Measurements from ENCODE around the gene SAMM50. TPM values are rescaled to one million over a fixed set of nuclear protein-coding genes. Genes with fewer than 3 reads are reported as not detected.

Gene SAMM50
- total RNA-seq, 1 donor from 2014 or later, result 23.6 TPM

- DNase-seq (ENCODE audit: low spot score), result peak; percentile 65
- peak; percentile 85 for ATAC-seq
These were observed 9.4 kb upstream of the SAMM50 start for GRCh38 chr22:43945632-43946383.

- ATAC-seq, result no peak
- no peak for DNase-seq (ENCODE audit: low spot score)
These were observed 8.9 kb upstream of the SAMM50 start for GRCh38 chr22:43946384-43946667.

DNA sequence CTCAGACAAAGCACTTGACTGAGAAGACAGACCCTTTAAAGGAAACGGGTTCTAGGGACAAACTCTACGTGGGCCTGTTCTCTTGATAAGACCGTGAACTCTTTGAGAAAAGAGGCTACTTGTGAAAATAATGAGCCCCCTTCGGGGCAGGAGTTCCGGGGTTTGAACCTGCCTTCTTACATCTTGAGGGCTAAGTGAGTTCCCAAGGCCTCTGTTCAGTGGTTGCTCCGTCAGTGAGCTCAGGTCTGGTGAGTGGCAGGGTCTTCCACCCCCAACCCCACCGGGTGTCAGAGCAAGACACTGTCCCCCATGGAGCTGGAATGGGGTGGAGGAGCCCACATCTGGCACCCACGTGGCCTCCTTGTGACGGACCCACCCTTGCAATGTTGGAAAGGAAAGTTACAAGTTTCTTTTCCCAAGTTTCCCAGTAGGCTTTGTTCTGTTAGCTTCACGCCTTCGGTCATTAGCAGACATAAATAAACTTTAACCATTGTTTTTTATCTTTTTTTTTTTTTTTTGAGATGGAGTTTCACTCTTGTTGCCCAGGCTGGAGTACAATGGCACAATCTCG is 6.3 kb upstream of the SAMM50 start:
- ATAC-seq, result no peak

DNA sequence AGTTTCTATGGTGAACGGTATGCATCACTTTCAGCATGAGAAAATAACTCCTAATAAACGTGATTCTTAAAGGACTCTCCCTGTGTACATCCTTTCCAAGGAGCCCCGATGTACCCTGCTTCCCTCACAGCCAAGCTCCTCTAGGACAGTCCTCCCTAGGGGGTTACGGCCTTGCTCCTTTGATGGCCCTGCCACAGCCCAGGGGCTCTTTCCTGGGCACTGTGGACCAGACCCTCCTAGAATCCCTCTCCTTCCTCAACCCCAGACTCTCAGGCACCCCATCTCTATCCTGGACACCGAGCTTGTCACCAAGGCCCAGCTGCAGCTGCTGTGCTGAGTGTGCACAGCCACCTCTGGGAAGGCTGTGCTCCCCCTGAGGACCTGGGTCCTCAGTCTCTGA is 3.9 kb upstream of the SAMM50 start:
- no peak for DNase-seq (ENCODE audit: low spot score)
- no peak for ATAC-seq

More for the DNA sequence above, 6.3 kb upstream of the SAMM50 start:
- no peak for DNase-seq (ENCODE audit: low spot score)

GRCh38 chr22:43951966-43952365 is 3.3 kb upstream of the SAMM50 start:
- DNase-seq (ENCODE audit: low spot score) (no peak), ATAC-seq (peak; percentile 8)

GRCh38 chr22:43953988-43954785 is 1.1 kb upstream of the SAMM50 start:
- DNase-seq (ENCODE audit: low spot score), result no peak
- ATAC-seq, result no peak

GRCh38 chr22:43955883-43956782 is 891 bp downstream of the SAMM50 start:
- DNase-seq (ENCODE audit: low spot score) (no peak), ATAC-seq (no peak)

- no peak for DNase-seq (ENCODE audit: low spot score)
- ATAC-seq, result no peak
These were observed 1.7 kb downstream of the SAMM50 start for GRCh38 chr22:43956805-43957463.

DNA sequence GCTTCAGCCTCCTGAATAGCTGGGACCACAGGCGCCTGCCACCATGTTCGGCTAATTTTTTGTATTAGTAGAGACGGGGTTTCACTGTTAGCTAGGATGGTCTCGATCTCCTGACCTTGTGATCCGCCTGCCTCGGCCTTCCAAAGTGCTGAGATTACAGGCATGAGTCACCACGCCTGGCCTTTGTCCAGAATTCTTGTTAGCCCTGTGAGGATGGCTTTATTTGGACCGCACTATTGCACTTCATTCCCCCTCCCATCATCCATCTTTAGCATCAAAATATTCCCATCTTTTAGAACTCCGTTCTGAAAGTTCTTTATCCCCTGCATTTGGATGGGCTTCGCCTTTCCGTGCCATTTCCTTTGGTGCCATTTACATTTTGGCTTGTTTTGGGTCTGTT is 2.6 kb downstream of the SAMM50 start:
- ATAC-seq, result no peak
- no peak for DNase-seq (ENCODE audit: low spot score)

DNA sequence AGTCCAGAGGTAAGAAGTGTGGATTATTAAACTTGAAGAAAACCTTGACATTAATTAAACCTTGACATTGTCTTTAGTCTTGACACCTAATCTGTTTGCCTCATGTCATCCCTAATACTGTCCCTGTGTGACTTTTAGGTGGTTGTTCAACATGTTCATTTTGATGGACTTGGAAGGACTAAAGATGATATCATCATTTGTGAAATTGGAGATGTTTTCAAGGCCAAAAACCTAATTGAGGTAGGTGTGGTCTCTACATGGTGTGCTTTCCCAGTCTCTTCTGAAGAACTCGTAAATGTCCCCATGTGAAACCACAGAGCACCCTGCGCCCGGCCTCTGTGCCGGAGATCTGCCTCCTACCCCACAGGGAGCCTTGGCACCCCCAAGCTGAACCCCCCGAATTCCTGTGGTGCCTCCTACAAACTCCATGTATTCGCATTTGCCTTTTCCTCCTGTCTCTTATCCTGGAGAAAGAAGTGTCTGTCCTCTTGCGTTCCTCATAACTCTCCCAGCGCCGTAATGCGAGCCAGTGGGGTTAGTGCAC is 9.1 kb downstream of the SAMM50 start:
- ATAC-seq (no peak), DNase-seq (ENCODE audit: low spot score) (no peak)

- ATAC-seq, result no peak
- no peak for DNase-seq (ENCODE audit: low spot score)
These were observed 11.8 kb downstream of the SAMM50 start for GRCh38 chr22:43967069-43967468.

DNA sequence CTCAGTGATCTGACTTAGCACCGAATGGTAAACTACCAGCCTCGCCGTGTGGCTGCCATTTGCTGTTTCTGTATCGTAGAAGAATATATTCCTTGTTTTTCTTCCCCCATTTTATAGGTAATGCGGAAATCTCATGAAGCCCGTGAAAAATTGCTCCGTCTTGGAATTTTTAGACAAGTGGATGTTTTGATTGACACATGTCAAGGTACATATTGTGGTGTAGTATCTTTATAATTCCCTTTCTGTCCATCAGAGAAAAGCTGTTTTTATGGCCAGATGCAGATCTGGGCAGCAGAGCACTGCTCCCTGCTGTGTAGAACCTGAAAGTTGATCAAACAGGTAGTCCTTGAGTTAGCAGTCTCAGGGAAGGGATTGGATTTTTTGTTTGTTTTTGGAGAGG is 13.4 kb downstream of the SAMM50 start:
- ATAC-seq, result no peak
- DNase-seq (ENCODE audit: low spot score), result no peak

- DNase-seq (ENCODE audit: low spot score) (no peak), ATAC-seq (no peak)
These were observed 14.0 kb downstream of the SAMM50 start for GRCh38 chr22:43969021-43969878.

DNA sequence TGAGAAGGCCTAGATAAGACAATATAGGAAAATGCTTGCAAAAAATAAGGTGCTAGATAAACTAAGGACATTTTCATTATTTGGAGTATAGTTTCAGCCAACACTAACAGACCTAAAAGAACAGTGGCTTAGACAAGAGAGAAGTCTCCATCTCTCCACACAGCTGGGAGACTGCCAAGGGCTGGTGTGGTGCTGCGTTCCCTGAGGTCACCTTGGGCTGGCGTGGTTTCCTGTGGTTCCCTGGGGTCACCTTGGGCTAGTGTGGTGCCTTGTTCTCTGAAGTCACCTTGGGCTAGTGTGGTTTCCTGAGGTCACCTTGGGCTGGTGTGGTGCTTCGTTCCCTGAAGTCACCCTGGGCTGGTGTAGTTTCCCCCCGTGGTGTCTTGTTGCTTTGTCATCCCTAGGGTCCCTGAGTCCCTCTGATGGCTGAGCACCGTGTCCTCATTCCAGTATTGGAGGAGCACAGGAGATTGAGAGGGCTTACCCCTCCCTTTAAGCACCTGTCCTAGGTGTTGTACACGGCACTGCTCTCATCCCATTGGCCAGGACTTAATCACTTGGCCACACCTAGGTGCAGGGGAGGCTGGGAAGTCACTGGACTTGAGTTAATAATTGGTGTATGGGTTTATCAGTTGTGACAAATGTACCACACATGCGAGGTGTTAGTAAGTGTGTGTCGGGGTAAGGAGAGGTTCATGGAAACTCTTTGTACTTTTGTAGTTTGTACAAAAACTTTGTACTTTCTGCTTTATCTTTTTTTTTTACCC is 14.9 kb downstream of the SAMM50 start:
- DNase-seq (ENCODE audit: low spot score) (no peak), ATAC-seq (peak; percentile 41)

- ATAC-seq (no peak), DNase-seq (ENCODE audit: low spot score) (no peak)
These were observed 15.9 kb downstream of the SAMM50 start for GRCh38 chr22:43971112-43971511.

DNA sequence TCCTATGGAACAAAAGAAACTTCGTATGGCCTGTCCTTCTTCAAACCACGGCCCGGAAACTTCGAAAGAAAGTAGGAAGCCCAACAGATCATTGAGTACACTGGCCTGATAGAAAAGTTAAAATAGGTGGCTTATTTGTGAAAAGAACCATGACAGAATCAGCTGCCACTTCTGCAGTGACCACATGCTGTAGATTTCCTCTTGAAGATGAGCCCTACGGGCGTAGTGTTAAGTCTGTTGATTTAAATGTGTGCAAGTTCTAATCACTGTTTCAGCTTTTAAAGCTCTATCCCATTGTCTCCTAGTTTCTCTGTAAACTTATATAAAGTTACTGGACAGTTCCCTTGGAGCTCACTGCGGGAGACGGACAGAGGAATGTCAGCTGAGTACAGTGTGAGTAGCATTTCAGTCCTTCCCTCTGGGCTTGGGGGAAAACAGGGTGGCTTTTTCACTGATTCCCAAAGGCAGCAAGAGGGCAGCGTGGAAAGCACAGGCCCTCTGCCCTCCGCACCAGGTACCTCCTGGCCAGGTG is 17.8 kb downstream of the SAMM50 start:
- no peak for DNase-seq (ENCODE audit: low spot score)
- no peak for ATAC-seq

DNA sequence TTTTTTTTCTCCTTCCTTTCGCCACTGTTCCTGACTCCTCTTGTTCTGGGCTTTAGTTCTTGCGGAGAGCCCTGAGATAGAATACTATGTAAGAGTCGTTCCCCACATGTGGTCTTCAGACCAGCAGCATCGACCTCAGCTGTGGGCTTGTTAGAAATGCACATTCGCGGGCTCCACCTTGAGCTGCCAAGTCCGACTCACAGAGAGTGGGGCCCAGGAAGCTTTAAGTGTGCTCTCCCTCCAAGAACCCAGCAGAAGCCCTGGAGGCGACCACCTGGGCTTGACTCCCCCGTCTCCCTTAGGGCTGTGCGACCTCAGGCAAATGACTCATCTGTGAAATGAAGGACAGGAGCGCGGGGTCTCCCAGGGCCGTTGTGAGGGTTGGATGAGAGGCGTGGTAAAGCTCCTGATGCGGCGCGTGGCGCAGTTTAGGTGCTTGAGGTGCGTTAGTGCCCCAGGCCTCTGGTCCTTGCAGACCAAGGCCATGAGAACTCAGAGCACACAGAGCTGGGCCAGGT is 18.8 kb downstream of the SAMM50 start:
- DNase-seq (ENCODE audit: low spot score), result no peak
- ATAC-seq, result no peak

- no peak for DNase-seq (ENCODE audit: low spot score)
- ATAC-seq, result no peak
These were observed 19.8 kb downstream of the SAMM50 start for GRCh38 chr22:43975041-43975440.
